Fibroblast of lung (primary cell): ENCODE results near the gene MEGF6. TPM values are rescaled to one million over a fixed set of nuclear protein-coding genes. Genes with fewer than 3 reads are reported as not detected.

Source experiments
- DNase-seq, 2 donors: peaks; one replicate each; pipeline versions ENCODE4 v3.0.0 to v3.0.0-alpha.2; 2010; ENCODE audit warnings: low read depth in 2 of 2
- H2AFZ ChIP-seq: 2 replicates; pipeline ENCODE4 v1.5.1; 2012; ENCODE audit warnings: low read length, control low read depth, inconsistent platforms
- H3K27ac ChIP-seq: 2 replicates; pipeline ENCODE4 v1.5.1; 2011; ENCODE audit warnings: low read length, control low read depth; ENCODE audit not compliant: insufficient read depth
- H3K27me3 ChIP-seq: 2 replicates; pipeline ENCODE4 v1.5.1; 2011; ENCODE audit warnings: mild to moderate bottlenecking, low read length; ENCODE audit not compliant: control insufficient read depth, insufficient read depth
- H3K36me3 ChIP-seq: 2 replicates; pipeline ENCODE4 v1.5.1; 2011; ENCODE audit warnings: low read length; ENCODE audit not compliant: control insufficient read depth, insufficient read depth
- H3K4me1 ChIP-seq: 2 replicates; pipeline ENCODE4 v1.5.1; 2011; ENCODE audit warnings: low read length; ENCODE audit not compliant: control insufficient read depth, insufficient read depth; ENCODE audit errors: extremely low read depth
- H3K4me2 ChIP-seq: 2 replicates; pipeline ENCODE4 v1.5.1; 2011; ENCODE audit warnings: low read length, control low read depth; ENCODE audit not compliant: insufficient read depth; ENCODE audit errors: extremely low read depth
- H3K4me3 ChIP-seq, 4 experiments: fragments of 200-600 bp in 1 of 4; sonication (generic) in 1 of 4; replicated peaks in 1 of 4; 2 replicates each; pipeline ENCODE4 v1.5.1; 2011 to 2016; ENCODE audit warnings: low read length in 4 of 4, low read depth in 3 of 4, mild to moderate bottlenecking in 3 of 4, control low read depth in 2 of 4, inconsistent platforms in 1 of 4, mixed read lengths in 1 of 4; ENCODE audit not compliant: insufficient read depth in 1 of 4; ENCODE audit errors: control extremely low read depth in 1 of 4
- H3K79me2 ChIP-seq: 2 replicates; pipeline ENCODE4 v1.5.1; 2012; ENCODE audit warnings: mild to moderate bottlenecking, low read length, inconsistent platforms; ENCODE audit not compliant: control insufficient read depth, insufficient read depth
- H3K9ac ChIP-seq: 2 replicates; pipeline ENCODE4 v1.5.1; 2011; ENCODE audit warnings: mild to moderate bottlenecking, low read length, control low read depth; ENCODE audit not compliant: insufficient read depth
- H3K9me3 ChIP-seq: 2 replicates; pipeline ENCODE4 v1.5.1; 2012; ENCODE audit warnings: low read depth, low read length; ENCODE audit not compliant: control insufficient read depth, insufficient read depth
- H4K20me1 ChIP-seq: 2 replicates; pipeline ENCODE4 v1.5.1; 2011; ENCODE audit warnings: low read length; ENCODE audit not compliant: control insufficient read depth, insufficient read depth; ENCODE audit errors: extremely low read depth
- CTCF ChIP-seq, 2 donors: IDR thresholded peaks in 1 of 2; conservative IDR thresholded peaks in 1 of 2; 1 replicate in 1 of 2; 2 replicates in 1 of 2; pipeline ENCODE4 v1.5.1; 2011 to 2012; ENCODE audit warnings: low read length in 2 of 2, control low read depth in 1 of 2, inconsistent platforms in 1 of 2, low read depth in 1 of 2, mild to moderate bottlenecking in 1 of 2
- EZH2 ChIP-seq: IDR thresholded peaks from 2 replicates; pipeline ENCODE4 v1.5.1; 2012; ENCODE audit warnings: low read length, control low read depth, mild to moderate bottlenecking; ENCODE audit errors: missing control alignments
- polyA plus RNA-seq, 2 donors: library from polyadenylated mRNA; depleted of rRNA in 1 of 2; stranded (reverse) in 1 of 2; unstranded in 1 of 2; fragments of >200 nt; gene quantifications; 2 replicates each; pipeline ENCODE4 v1.2.1, GENCODE V29; 2011 to 2012; ENCODE audit warnings: missing spikeins in 1 of 2
- total RNA-seq: library from RNA; depleted of rRNA; stranded (reverse); fragments of >200 nt; gene quantifications from 2 replicates; pipeline ENCODE4 v1.2.1, GENCODE V29; 2014

The MEGF6 gene
- total and polyA plus RNA-seq, 2 donors (not counting 1 experiment from before 2014, with no cell fraction given), result 1.6 to 11.6 TPM

GRCh38 chr1:3601743-3602142, 9.6 kb downstream of the MEGF6 start:
- H3K4me3 ChIP-seq, result no peak overlapping the region
- no peak overlapping the region for H3K4me2 ChIP-seq
- no peaks in the 10 kb centered on the region for H3K4me1 ChIP-seq
- no peaks in the 10 kb centered on the region for H3K27me3 ChIP-seq
- H3K79me2 ChIP-seq, result no peaks in the 10 kb centered on the region
- H3K36me3 ChIP-seq, result no peaks in the 10 kb centered on the region
- H3K9me3 ChIP-seq, result no peaks in the 10 kb centered on the region
- no peak overlapping the region for H3K27ac ChIP-seq
- no peak for DNase-seq
- TF ChIP-seq CTCF (conservative IDR thresholded peaks at IDR 0.05 in 1 of 2, IDR thresholded peaks at IDR 0.05 in 1 of 2; ENCODE audit: low read depth in 1 of 2, low read length in 2 of 2), result no peak
- TF ChIP-seq EZH2, result no peak
- H4K20me1 ChIP-seq, result no peaks in the 10 kb centered on the region
- no peak overlapping the region for H3K9ac ChIP-seq
- no peak overlapping the region for H2AFZ ChIP-seq

- no peak overlapping the region for H3K4me3 ChIP-seq
- no peaks in the 10 kb centered on the region for H3K27me3 ChIP-seq
- H3K27ac ChIP-seq, result no peak overlapping the region
- H3K79me2 ChIP-seq, result no peaks in the 10 kb centered on the region
- no peaks in the 10 kb centered on the region for H3K9me3 ChIP-seq
- H3K36me3 ChIP-seq, result no peaks in the 10 kb centered on the region
- DNase-seq, result no peak
- no peak overlapping the region for H2AFZ ChIP-seq
- no peaks in the 10 kb centered on the region for H3K4me1 ChIP-seq
- H3K9ac ChIP-seq, result no peak overlapping the region
- TF ChIP-seq EZH2 (no peak), CTCF (conservative IDR thresholded peaks at IDR 0.05 in 1 of 2, IDR thresholded peaks at IDR 0.05 in 1 of 2; ENCODE audit: low read depth in 1 of 2, low read length in 2 of 2) (no peak)
- H4K20me1 ChIP-seq, result no peaks in the 10 kb centered on the region
- H3K4me2 ChIP-seq, result no peak overlapping the region
These were observed 11.0 kb downstream of the MEGF6 start for GRCh38 chr1:3600354-3600753.

- Histone ChIP-seq H3K27me3 (no peaks in the 10 kb centered on the region), H3K36me3 (no peaks in the 10 kb centered on the region), H3K27ac (no peak overlapping the region), H3K9ac (no peak overlapping the region), H3K79me2 (no peaks in the 10 kb centered on the region), H3K4me2 (no peak overlapping the region), H3K4me1 (no peaks in the 10 kb centered on the region), H3K4me3 (no peak overlapping the region), H4K20me1 (no peaks in the 10 kb centered on the region), H3K9me3 (no peaks in the 10 kb centered on the region), H2AFZ (no peak overlapping the region)
- TF ChIP-seq CTCF (conservative IDR thresholded peaks at IDR 0.05 in 1 of 2, IDR thresholded peaks at IDR 0.05 in 1 of 2; ENCODE audit: low read depth in 1 of 2, low read length in 2 of 2), result no peak
- no peak for TF ChIP-seq EZH2
- no peak for DNase-seq
These were observed 11.5 kb downstream of the MEGF6 start for GRCh38 chr1:3599816-3600215.
